Keratinocyte (primary cell): Measurements from ENCODE around the gene IRGM. TPM values are rescaled to one million over a fixed set of nuclear protein-coding genes. Genes with fewer than 3 reads are reported as not detected.
A peak's percentile ranks its signal among the peaks of the same experiment; 100 is the strongest.

Experiments used
- DNase-seq: peaks from one replicate; pipeline ENCODE4 v3.0.0-alpha.2; 2011; ENCODE audit warnings: low read depth, missing footprints, low spot score
- FAIRE-seq: peaks from 2 replicates; lab custom pipeline; 2011; peaks lifted over from hg19 to GRCh38; lab: Jason Lieb, UNC
- H2AFZ ChIP-seq: 2 replicates; pipeline ENCODE4 v1.6.0; 2012; ENCODE audit warnings: low read length, control low read depth, inconsistent platforms; ENCODE audit not compliant: control insufficient read depth
- H3K27ac ChIP-seq: 2 replicates; pipeline ENCODE4 v1.5.1; 2011; ENCODE audit warnings: low read length; ENCODE audit not compliant: control insufficient read depth, insufficient read depth
- H3K27me3 ChIP-seq: 3 replicates; pipeline ENCODE4 v1.6.0; 2011; ENCODE audit warnings: low read length; ENCODE audit not compliant: control insufficient read depth, insufficient read depth; ENCODE audit errors: extremely low read depth
- H3K36me3 ChIP-seq, 2 experiments: 2 replicates in 1 of 2; 3 replicates in 1 of 2; pipeline ENCODE4 v1.5.1; 2011; ENCODE audit warnings: low read length in 2 of 2, mild to moderate bottlenecking in 1 of 2; ENCODE audit not compliant: control insufficient read depth in 2 of 2, insufficient read depth in 2 of 2; ENCODE audit errors: extremely low read depth in 1 of 2
- H3K4me1 ChIP-seq: 3 replicates; pipeline ENCODE4 v1.5.1; 2011; ENCODE audit warnings: low read length; ENCODE audit not compliant: control insufficient read depth, insufficient read depth; ENCODE audit errors: extremely low read depth
- H3K4me2 ChIP-seq: 3 replicates; pipeline ENCODE4 v1.6.0; 2011; ENCODE audit warnings: low read depth, low read length; ENCODE audit not compliant: control insufficient read depth, insufficient read depth; ENCODE audit errors: extremely low read depth
- H3K4me3 ChIP-seq, 3 experiments: fragments of 200-600 bp in 1 of 3; sonication (generic) in 1 of 3; 2 replicates in 2 of 3; 3 replicates in 1 of 3; pipeline ENCODE4 v1.5.1; 2011 to 2016; ENCODE audit warnings: low read length in 3 of 3, mild to moderate bottlenecking in 3 of 3, control low read depth in 2 of 3, inconsistent platforms in 1 of 3, low read depth in 1 of 3, mixed read lengths in 1 of 3, mixed run types in 1 of 3, moderate library complexity in 1 of 3; ENCODE audit not compliant: control insufficient read depth in 2 of 3, insufficient read depth in 2 of 3; ENCODE audit errors: extremely low read depth in 1 of 3
- H3K79me2 ChIP-seq: 2 replicates; pipeline ENCODE4 v1.6.0; 2012; ENCODE audit warnings: low read length; ENCODE audit not compliant: control insufficient read depth, insufficient read depth
- H3K9ac ChIP-seq: 3 replicates; pipeline ENCODE4 v1.6.0; 2011; ENCODE audit warnings: low read length; ENCODE audit not compliant: control insufficient read depth, insufficient read depth; ENCODE audit errors: extremely low read depth
- H3K9me1 ChIP-seq: 3 replicates; pipeline ENCODE4 v1.6.0; 2011; ENCODE audit warnings: low read length; ENCODE audit not compliant: control insufficient read depth, insufficient read depth; ENCODE audit errors: extremely low read depth
- H3K9me3 ChIP-seq: 2 replicates; pipeline ENCODE4 v1.5.1; 2012; ENCODE audit warnings: low read depth, low read length; ENCODE audit not compliant: control insufficient read depth
- H4K20me1 ChIP-seq: 3 replicates; pipeline ENCODE4 v1.6.0; 2011; ENCODE audit warnings: low read length; ENCODE audit not compliant: control insufficient read depth, insufficient read depth; ENCODE audit errors: extremely low read depth
- EZH2 ChIP-seq: IDR thresholded peaks from one replicate; pipeline ENCODE4 v1.6.1; 2012; ENCODE audit warnings: inconsistent platforms, mild to moderate bottlenecking, low read length, moderate library complexity
- dilution Hi-C: fragments of 300-500 bp; cut with MboI; formaldehyde crosslinking; loops from one replicate; pipeline ENCODE4 v1.7.0; 2020; ENCODE audit warnings: low sequenced_read_pairs; ENCODE audit not compliant: extremely low pct_ligation_motif_present
- polyA plus RNA-seq, 5 experiments: library from polyadenylated mRNA; depleted of rRNA in 3 of 5; stranded (reverse) in 3 of 5; stranded (forward) in 1 of 5; unstranded in 1 of 5; fragments of >200 nt; gene quantifications; 1 replicate in 1 of 5; 2 replicates in 3 of 5; 3 replicates in 1 of 5; pipeline versions ENCODE4 v1.2.1 to v1.2.3, GENCODE V29; 2011 to 2012; ENCODE audit warnings: missing spikeins in 2 of 5, low read depth in 1 of 5, low replicate concordance in 1 of 5
- TF ChIP-seq, protein P1 (sequence below), 3 experiments: IDR thresholded peaks in 1 of 3; conservative IDR thresholded peaks in 1 of 3; optimal IDR thresholded peaks in 1 of 3; 2 replicates in 2 of 3; 3 replicates in 1 of 3; pipeline versions ENCODE3 to v1.5.1; 2011; ENCODE audit warnings: low read length in 3 of 3, mild to moderate bottlenecking in 3 of 3, moderate library complexity in 2 of 3, control low read depth in 1 of 3, inconsistent platforms in 1 of 3; ENCODE audit not compliant: insufficient read depth in 2 of 3; ENCODE audit errors: extremely low read depth in 1 of 3

IRGM gene
- polyA plus RNA-seq, 1 donor (not counting 4 experiments of a cell fraction or from before 2014, with no cell fraction given): not detected

DNA sequence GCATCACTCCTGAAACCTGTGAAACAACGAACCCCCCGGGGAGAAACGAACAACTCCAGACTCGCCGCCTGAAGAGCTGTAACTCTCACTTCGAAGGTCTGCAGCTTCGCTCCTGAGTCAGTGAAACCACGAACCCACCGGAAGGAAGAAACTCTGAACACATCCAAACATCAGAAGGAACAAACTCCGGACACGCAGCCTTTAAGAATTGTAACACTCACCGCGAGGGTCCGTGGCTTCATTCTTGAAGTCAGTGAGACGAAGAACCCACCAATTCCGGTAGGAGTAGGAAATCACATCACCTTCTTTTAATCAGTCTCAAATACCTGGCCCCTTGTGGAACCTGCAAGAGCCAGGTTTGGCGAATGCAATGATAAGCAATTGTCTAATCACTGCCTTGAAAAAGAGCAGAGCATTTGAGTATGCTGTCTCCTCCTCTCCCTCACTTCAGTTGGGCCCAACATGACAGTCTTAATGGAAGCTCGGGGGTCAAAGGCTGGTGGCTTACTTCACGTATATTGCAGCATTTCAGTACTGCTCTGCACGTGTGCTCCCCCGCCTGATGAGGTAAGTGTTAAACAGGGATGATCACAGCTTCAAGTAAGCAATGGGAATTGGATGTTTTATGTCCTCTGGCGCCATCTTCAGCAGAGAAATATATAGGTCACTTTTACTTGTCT, 473 bp downstream of the IRGM start:
- no peaks in the 10 kb centered on the region for H3K36me3 ChIP-seq
- no peak overlapping the region for H3K4me2 ChIP-seq
- no peaks in the 10 kb centered on the region for H3K27me3 ChIP-seq
- DNase-seq (peak; percentile 17), FAIRE-seq (peak; percentile 96)
- no peaks in the 10 kb centered on the region for H3K4me1 ChIP-seq
- H2AFZ ChIP-seq: no peak overlapping the region
- no peaks in the 10 kb centered on the region for H3K9me3 ChIP-seq
- H3K79me2 ChIP-seq: no peaks in the 10 kb centered on the region
- dilution Hi-C loops: no loop called here
- H3K9me1 ChIP-seq: no peaks in the 10 kb centered on the region
- H3K9ac ChIP-seq: no peak overlapping the region
- H3K4me3 ChIP-seq: no peak overlapping the region
- no peaks in the 10 kb centered on the region for H4K20me1 ChIP-seq
- H3K27ac ChIP-seq: no peak overlapping the region
- TF ChIP-seq, protein P1, sequence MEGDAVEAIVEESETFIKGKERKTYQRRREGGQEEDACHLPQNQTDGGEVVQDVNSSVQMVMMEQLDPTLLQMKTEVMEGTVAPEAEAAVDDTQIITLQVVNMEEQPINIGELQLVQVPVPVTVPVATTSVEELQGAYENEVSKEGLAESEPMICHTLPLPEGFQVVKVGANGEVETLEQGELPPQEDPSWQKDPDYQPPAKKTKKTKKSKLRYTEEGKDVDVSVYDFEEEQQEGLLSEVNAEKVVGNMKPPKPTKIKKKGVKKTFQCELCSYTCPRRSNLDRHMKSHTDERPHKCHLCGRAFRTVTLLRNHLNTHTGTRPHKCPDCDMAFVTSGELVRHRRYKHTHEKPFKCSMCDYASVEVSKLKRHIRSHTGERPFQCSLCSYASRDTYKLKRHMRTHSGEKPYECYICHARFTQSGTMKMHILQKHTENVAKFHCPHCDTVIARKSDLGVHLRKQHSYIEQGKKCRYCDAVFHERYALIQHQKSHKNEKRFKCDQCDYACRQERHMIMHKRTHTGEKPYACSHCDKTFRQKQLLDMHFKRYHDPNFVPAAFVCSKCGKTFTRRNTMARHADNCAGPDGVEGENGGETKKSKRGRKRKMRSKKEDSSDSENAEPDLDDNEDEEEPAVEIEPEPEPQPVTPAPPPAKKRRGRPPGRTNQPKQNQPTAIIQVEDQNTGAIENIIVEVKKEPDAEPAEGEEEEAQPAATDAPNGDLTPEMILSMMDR (optimal IDR thresholded peaks at IDR 0.05 in 1 of 3, IDR thresholded peaks at IDR 0.05 in 1 of 3, conservative IDR thresholded peaks at IDR 0.05 in 1 of 3; ENCODE audit: extremely low read depth in 1 of 3, insufficient read depth in 2 of 3, low read length in 3 of 3): peak; percentile 56 to 83 (median 69)
- no peak for TF ChIP-seq EZH2

DNA sequence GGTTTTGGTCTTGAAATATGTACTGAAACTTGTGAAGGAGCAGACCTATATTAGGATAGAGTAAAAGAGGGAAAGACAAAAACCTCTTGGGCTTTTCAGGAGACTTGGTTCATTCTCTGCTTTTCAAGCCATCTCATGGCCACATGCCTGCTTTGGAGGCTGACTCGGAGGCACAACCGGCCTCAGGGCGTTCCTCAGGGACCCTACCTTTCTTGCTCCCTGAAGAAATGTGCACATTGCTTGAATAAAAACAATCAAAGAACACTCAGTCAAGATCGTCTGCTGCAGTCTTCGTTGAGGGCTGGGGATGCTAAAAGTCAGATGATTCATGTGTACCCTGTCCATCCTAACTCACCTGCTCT, 994 bp downstream of the IRGM start:
- dilution Hi-C loops: no loop called here
- FAIRE-seq (no peak), DNase-seq (no peak)
- Histone ChIP-seq H3K4me1 (no peaks in the 10 kb centered on the region), H2AFZ (no peak overlapping the region), H3K79me2 (no peaks in the 10 kb centered on the region), H3K27me3 (no peaks in the 10 kb centered on the region), H3K9ac (no peak overlapping the region), H4K20me1 (no peaks in the 10 kb centered on the region), H3K9me3 (no peaks in the 10 kb centered on the region), H3K27ac (no peak overlapping the region), H3K9me1 (no peaks in the 10 kb centered on the region), H3K4me2 (no peak overlapping the region), H3K4me3 (no peak overlapping the region), H3K36me3 (no peaks in the 10 kb centered on the region)
- TF ChIP-seq, protein P1 (optimal IDR thresholded peaks at IDR 0.05 in 1 of 3, IDR thresholded peaks at IDR 0.05 in 1 of 3, conservative IDR thresholded peaks at IDR 0.05 in 1 of 3; ENCODE audit: extremely low read depth in 1 of 3, insufficient read depth in 2 of 3, low read length in 3 of 3): no peak
- no peak for TF ChIP-seq EZH2
